Limb (tissue), 2 donors: Measurements from ENCODE around the gene NAA38.

Source experiments
- DNase-seq, 2 donors: peaks; one replicate each; pipeline ENCODE4 v3.0.0-alpha.2; 2016; ENCODE audit errors: extremely low spot score in 2 of 2

Gene NAA38, protein sequence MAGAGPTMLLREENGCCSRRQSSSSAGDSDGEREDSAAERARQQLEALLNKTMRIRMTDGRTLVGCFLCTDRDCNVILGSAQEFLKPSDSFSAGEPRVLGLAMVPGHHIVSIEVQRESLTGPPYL

GRCh38 chr17:7856811-7857712, at the start of gene NAA38:
TSS of gene NAA38 (minus strand) at chr17:7857559. CDS start at chr17:7857463, 96 bp downstream.
- DNase-seq, result peak; percentile 97 to 100

DNA sequence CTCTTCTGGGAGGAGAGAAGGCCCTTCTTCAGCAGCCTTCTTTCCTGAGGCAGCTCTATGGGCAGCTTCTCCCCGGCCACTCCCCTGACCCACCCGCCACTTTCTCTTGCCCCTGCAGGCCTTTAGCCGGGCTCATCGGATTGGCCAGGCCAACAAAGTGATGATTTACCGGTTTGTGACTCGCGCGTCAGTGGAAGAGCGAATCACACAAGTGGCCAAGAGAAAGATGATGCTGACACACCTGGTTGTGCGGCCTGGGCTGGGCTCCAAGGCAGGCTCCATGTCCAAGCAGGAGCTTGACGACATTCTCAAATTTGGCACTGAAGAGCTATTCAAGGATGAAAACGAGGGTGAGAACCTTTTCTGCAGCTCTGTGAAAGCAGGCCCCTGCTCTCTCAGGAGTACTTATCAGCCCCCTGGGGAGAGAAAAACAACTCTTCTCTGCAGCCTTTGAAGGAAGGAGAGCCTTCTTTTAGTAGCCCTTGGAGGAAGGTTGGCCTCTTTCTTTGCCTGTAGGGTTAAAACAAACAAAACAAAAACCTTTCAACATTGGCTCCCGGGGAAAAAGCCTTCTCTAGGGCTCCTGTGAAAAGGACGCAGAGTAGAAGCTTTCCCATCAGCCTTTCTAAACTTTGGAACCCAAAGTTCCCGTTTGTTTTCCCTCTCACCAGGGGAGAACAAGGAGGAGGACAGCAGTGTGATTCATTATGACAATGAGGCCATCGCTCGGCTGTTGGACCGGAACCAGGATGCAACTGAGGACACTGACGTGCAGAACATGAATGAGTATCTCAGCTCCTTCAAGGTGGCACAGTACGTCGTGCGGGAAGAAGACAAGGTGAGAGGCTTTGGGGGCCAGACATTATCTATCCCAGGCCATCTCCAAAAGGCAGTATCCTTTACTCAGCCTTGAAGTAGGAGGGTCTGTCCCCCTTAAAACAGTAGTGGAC, 46.1 kb upstream of the NAA38 start:
- DNase-seq, result no peak

- no peak for DNase-seq
Measured at GRCh38 chr17:7897773-7898172, 40.4 kb upstream of the NAA38 start.

DNA sequence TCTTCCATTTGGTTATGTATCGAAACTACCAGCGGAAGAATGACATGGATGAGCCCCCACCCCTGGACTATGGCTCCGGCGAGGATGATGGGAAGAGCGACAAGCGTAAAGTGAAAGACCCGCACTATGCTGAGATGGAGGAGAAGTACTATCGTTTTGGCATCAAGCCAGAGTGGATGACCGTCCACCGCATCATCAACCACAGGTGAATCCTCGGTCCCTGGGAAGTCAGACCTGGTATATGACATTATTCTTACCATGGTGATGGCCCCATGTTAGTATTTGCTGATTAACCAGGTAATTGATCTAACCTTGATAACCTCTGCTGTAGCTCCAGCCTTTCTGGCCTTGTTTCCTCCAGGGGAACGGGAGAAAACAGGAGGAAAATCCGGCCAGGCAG, 39.7 kb upstream of the NAA38 start:
- DNase-seq, result peak in 1 of 2 donors; percentile 14

GRCh38 chr17:7894866-7895265, 37.5 kb upstream of the NAA38 start:
- no peak for DNase-seq

DNA sequence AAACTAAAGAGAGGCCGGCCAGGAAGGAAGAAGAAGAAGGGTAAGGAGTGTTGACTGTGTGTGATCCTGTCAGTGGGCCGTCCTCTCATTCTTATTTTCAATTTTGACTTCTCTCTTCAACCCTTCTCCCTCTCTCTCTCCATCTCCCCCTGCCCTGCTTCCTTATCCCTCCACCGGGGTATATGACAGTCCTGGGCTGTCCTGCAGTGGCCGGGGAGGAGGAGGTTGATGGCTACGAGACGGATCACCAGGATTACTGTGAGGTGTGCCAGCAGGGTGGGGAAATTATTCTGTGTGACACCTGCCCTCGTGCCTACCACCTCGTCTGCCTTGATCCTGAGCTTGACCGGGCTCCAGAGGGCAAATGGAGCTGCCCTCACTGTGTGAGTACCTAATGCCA, 36.9 kb upstream of the NAA38 start:
- DNase-seq, result no peak

DNA sequence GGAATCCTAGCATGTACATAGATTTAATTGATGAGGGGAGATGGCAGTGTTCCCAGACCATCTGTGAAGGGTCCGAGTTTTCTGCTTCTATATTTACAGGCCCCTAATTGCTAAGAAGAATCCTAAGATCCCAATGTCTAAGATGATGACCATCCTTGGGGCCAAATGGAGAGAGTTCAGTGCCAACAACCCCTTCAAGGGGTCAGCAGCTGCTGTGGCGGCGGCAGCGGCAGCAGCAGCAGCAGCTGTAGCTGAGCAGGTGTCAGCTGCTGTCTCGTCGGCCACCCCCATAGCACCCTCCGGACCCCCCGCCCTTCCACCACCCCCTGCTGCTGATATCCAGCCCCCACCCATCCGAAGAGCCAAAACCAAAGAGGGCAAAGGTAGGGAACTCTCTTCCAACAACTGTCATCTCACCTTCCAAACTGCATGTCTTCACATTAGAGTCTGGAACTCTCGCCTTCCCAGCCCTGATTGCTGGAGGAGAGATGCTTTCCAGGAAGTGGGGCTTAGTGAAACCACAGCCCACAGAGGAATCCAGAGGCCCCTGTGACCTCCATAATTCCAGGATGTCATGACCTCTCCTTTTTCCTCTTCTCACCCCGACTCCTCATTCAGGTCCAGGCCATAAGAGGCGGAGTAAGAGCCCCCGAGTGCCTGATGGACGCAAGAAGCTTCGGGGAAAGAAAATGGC, 36.0 kb upstream of the NAA38 start:
- peak in 1 of 2 donors; percentile 62 for DNase-seq

GRCh38 chr17:7889166-7889955, 32.0 kb upstream of the NAA38 start:
- peak; percentile 85 to 91 for DNase-seq

DNA sequence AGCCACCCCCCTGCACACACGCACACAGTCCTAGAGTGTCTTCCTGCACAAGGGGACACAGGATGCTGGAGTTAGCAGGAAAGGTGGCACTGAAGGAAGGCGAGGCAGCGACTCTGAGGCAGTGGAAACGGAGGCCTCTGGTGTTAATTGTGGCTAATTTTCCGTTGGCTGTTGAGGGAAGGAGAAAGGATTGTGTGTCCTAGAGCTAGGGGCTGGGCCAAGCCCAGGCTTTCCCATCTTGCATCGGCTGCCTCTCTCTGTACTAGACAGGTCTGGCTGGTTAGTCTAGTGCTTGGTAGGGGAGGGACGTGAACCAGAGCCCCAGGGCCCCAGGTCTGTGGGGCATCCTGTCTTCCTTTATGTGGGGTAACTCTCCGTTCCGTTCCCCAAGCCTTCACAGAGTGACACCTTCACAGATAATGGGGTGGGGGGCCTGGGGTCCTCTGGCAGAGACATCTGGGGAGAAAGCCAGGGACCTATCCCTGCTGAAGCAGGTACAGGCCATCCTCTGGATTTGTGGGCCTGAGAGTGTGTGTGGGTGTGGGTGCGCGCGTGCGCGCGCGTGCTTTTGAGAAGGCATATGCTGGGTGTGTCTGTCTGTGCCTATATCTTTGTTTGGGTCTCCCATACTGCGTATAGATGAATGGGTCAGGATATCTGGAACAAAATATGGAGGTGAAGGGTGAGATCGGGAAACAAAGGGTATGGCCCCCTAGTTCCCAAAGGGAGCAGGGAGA, 31.0 kb upstream of the NAA38 start, which contains the start of gene CHD3:
Gene CHD3 (plus strand): TSS at position 606 of the 737 bp plus-strand sequence. CDS start 212 bp downstream, outside the sequence.
- peak in 1 of 2 donors; percentile 52 for DNase-seq

DNA sequence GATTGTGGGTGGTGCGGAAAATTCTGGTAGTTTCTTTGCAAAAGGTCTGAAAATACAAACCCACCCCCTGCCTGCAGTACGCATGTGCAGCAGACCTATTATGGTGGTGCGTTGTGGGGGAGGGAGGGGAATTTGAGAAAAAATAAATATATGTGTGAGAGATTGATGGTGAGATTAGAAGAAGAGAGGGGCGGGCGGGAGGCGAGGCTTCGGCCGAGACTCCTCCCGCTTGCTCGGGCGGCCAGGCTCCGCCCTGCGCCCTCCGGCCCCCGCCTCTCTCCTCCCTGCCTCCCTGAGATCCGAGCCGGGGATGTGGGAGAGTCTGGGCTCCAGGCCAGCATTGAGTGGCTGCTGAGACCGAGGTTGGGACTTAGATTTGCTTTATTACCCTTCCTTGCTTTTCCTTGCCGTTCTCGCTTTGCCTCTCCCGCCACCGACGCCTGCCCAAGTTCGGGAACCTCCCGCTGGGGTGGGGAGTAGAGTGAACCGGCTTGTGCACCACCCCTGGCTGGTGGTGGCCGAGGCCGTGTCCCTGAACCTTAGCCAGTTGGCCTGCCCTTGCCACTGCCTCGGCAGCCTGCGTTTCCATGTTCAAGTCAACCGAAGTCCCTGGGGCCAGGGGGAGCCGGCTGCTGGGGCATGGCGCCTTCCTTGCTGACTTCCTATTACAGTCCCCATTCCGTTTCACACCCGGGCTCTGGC, 30.3 kb upstream of the NAA38 start:
- DNase-seq, result peak; percentile 96 to 98

DNA sequence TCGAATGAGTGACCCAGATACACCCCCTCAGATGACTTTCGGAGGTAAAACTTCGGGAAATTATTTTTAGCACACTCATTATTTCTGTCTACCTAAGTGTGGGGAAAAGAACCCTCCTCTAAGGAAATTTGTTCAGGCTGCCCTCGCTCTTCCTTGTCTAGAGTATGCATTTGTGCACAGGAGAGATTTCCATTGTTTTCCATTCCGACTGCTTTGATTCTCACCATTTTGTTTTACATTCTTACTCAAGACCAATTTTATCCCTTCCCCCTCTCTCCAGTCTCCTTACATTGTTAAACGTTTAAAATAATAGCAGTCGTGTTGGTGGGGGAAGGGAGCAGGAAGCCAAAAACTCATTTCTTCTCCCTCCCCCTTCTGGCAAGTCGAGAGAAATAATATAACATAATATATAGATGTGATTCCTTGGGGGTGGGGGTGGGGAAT, 29.7 kb upstream of the NAA38 start:
- no peak for DNase-seq

GRCh38 chr17:7886227-7887037, 29.1 kb upstream of the NAA38 start:
- DNase-seq, result peak; percentile 46 to 77

DNA sequence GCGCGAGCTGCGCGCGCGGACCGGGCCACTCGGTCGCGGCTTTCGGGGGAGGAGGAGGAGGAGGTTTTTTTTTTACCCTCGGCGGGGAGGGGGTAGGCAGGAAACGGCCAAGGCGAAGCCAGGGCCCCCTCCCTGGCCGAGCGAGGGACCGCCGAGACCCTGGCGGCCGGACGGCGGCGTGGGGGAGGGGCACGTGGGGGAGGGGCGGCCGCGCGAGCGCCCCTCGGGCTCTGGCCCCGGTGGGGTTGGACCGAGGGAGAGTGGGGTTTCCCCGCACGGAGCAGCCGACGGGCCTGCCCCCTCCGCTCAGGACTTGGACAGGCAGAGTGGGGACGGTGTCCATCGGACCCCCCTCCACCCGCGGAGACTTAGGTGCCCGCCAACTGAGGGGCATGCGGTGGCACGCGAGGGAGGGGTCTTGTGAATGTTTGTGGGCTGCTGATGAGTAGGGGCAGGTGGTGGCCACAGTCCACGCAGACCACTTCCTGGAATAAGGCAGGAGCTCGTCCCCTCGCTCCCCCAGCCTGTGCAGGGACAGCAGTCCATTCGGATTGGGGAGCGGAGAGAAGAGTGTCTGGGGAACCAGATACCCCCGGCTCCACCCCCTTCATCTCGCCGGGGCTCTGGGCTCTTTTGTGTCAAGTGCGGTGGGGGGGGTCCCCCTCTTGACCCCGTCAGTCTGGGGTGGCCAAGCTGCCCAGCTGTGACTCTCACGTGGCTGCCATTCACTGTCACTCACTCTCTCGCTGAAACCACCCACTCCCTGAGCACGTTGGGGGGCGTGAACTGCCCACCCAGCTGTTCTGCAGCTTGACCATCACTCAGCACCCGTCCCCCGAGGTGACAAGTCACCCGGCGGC, 28.2 kb upstream of the NAA38 start:
- peak; percentile 36 to 78 for DNase-seq

GRCh38 chr17:7884581-7885366, 27.4 kb upstream of the NAA38 start:
- peak; percentile 6 to 76 for DNase-seq

GRCh38 chr17:7883781-7884386, 26.5 kb upstream of the NAA38 start:
- peak; percentile 34 to 57 for DNase-seq

GRCh38 chr17:7882629-7883028, 25.3 kb upstream of the NAA38 start:
- DNase-seq, result no peak
